T47D (cell line): ENCODE data around the gene VIT.

Source experiments
- DNase-seq, 2 experiments: peaks; one replicate each; pipeline versions ENCODE4 v3.0.0 to v3.0.0-alpha.2; 2011 to 2012; ENCODE audit warnings: low read depth in 1 of 2, low spot score in 1 of 2
- JUND ChIP-seq: IDR thresholded peaks from 2 replicates; pipeline ENCODE4 v1.6.1; 2012; ENCODE audit warnings: low read depth
- in situ Hi-C: cut with HindIII; loops from 2 replicates; pipeline ENCODE4 v1.10.0; 2016; ENCODE audit warnings: low sequenced_read_pairs, low pct_unique_long_range_greater_than_20kb

VIT gene, protein sequence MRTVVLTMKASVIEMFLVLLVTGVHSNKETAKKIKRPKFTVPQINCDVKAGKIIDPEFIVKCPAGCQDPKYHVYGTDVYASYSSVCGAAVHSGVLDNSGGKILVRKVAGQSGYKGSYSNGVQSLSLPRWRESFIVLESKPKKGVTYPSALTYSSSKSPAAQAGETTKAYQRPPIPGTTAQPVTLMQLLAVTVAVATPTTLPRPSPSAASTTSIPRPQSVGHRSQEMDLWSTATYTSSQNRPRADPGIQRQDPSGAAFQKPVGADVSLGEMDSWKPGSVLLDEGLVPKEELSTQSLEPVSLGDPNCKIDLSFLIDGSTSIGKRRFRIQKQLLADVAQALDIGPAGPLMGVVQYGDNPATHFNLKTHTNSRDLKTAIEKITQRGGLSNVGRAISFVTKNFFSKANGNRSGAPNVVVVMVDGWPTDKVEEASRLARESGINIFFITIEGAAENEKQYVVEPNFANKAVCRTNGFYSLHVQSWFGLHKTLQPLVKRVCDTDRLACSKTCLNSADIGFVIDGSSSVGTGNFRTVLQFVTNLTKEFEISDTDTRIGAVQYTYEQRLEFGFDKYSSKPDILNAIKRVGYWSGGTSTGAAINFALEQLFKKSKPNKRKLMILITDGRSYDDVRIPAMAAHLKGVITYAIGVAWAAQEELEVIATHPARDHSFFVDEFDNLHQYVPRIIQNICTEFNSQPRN

GRCh38 chr2:36696533-36696932 lies at the start of gene VIT:
Gene VIT, plus strand, starts transcription at chr2:36696707. Its CDS starts 19,664 bp downstream, at chr2:36716371.
- TF ChIP-seq JUND, result no peak
- in situ Hi-C loops, result no loop called here
- DNase-seq, result no peak

DNA sequence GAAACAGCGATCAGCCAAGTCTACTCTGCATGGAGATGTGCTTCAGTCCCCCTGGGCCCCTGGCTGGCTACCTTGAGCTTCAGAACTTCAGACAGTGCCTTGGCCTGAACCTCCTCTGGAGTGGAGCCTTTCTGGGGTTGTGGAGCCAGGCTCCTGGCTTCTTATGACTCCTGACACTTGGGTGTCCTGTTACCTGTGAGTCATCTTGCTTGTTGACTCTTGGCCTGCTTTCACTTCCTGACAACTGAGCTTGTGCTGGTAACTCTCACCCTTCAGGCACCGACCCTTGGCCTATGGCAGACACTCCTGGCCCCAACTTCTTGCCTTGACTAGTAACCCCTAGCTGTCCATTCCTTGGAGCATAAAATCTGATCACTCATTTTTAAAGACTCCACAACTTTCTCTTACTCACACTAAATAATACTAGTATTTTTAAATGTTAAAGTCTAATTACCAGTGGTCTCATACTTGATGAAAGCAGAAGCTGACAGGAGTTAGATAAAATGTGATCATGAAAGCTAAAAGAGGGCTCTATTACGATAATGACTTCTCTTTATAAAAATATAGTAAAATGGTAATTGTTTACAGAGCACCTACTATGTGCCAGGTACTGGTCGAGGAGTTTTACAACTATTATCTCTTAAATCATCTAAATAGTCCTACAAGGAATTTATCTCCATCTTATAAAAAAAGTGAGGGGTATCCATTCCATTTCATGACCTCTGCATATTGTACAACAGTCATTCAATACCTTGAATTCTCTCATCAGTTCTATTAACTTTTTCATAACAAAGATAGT lies 46.3 kb upstream of the VIT start:
- in situ Hi-C loops, result no loop called here
- TF ChIP-seq JUND, result no peak

DNA sequence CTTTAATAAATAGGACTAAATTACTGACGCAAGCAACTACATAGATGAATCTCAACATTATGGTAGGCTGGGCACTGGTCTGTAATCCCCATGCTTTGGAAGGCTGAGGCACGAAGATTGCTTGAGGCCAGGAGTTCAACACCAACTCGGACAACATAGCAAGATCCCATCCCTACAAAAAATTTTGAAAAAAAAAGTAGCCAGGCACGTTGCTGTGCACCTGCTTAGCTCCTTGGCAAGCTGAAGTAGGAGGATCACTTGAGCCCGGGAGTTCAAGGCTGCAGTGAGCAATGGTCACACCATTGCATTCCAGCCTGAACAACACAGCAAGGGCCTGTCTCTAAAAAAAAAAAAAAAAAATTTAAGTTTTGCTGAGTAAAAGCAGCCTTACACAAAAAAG lies 43.4 kb upstream of the VIT start:
- no peak for DNase-seq
- in situ Hi-C loops, result no loop called here
- TF ChIP-seq JUND, result no peak

More for the DNA sequence above, 46.3 kb upstream of the VIT start:
- DNase-seq, result peak; percentile 15 to 79

GRCh38 chr2:36653967-36654694 lies 42.4 kb upstream of the VIT start:
- in situ Hi-C loops, result no loop called here
- DNase-seq, result no peak
- no peak for TF ChIP-seq JUND

- in situ Hi-C loops, result no loop called here
- no peak for TF ChIP-seq JUND
- DNase-seq, result no peak
Observed at GRCh38 chr2:36655453-36655852, 41.1 kb upstream of the VIT start.

DNA sequence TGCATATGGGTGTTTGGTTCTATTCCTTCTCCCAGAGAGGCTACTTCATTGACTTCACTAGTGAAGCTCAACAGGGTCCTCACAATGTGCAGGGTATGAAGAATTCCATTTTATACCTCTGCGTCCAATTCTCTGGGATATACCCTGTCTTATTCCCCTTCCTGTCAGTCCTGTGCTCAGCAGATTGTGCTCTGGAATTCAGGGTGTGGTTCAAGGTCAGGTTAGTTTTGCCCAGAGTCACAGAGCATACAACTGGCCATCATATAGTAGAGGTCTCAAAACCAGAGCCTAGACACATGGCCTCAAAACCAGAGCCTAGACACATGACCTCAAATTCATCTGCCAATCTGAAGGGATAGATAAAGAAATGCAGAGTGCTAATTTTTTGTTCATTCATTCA lies 38.8 kb upstream of the VIT start:
- no peak for TF ChIP-seq JUND
- no peak for DNase-seq
- in situ Hi-C loops, result no loop called here

DNA sequence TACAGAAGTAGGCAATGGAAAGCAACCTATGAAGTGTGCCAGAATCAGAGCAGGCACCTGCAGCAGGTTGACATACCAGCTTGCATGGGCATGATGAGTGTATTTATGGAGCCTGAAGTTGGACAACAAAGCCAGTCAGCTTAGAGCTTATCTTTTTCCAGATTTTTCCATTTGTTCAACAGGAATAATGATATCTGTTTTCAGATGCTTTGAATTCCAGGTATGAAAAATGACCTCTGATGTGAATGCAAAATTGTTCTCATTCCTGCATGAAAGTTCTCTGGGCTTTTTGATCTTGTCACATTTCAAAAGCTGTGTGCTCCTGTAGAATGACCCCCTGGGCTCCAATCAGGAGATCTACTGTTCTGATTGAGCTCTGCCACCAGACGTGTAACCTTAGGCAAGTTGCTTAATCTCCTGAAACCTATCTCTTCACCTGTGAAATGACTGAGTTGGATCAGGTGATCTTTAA lies 38.2 kb upstream of the VIT start:
- in situ Hi-C loops, result no loop called here
- DNase-seq, result no peak
- no peak for TF ChIP-seq JUND

- in situ Hi-C loops, result no loop called here
Observed at GRCh38 chr2:36659218-36659617, 37.3 kb upstream of the VIT start.

DNA sequence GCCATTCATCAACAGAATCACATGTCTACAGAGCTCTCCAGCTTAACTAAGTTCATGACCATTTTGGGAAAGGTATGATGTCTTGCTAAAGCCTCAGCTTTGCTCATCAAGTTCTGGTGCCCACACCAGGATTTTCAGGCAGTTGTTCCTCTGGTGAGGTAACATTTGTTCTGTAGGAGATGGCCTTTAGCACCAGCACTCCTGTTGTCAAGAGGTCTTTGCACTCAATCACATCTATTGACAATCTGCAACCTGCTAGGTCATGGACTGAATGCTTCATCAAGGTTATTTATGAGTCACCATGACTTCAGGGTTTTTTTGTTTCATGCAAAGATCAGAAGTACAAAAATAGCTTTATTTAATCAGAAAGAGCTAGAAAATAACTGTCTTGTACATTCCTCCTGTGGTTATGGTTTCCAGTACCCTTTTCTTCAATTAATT lies 36.6 kb upstream of the VIT start:
- in situ Hi-C loops, result no loop called here
- no peak for DNase-seq
- TF ChIP-seq JUND, result no peak

More at GRCh38 chr2:36659218-36659617, 37.3 kb upstream of the VIT start:
- no peak for TF ChIP-seq JUND
- DNase-seq, result no peak

DNA sequence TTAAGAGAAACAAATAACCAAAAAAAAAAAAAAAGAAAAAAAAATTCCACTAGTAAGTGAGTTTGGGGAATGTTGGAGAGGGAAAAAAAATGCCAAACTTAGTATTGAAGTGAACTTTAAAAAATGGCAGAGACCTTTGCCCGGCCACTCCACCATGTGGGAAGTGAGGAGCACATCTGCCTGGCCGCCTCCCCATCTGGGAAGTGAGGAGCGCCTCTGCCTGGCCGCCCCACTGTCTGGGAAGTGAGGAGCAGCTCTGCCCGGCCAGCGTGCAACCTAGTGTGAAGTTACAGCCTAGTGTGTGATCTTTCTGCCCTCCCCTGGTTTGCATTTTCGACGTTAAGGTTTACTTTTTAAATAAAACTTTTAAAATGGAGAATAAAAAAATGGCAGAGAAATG lies 33.9 kb upstream of the VIT start:
- no peak for DNase-seq
- in situ Hi-C loops, result no loop called here
- no peak for TF ChIP-seq JUND

GRCh38 chr2:36663295-36663694 lies 33.2 kb upstream of the VIT start:
- no peak for DNase-seq
- in situ Hi-C loops, result no loop called here
- TF ChIP-seq JUND, result no peak
